Measurements from ENCODE around the gene ADARB2. TPM values are rescaled to one million over a fixed set of nuclear protein-coding genes. Genes with fewer than 3 reads are reported as not detected.

Gene ADARB2
- total and polyA plus RNA-seq, 5 donors = 0.53 to 1.6 (median 0.59) TPM

DNA sequence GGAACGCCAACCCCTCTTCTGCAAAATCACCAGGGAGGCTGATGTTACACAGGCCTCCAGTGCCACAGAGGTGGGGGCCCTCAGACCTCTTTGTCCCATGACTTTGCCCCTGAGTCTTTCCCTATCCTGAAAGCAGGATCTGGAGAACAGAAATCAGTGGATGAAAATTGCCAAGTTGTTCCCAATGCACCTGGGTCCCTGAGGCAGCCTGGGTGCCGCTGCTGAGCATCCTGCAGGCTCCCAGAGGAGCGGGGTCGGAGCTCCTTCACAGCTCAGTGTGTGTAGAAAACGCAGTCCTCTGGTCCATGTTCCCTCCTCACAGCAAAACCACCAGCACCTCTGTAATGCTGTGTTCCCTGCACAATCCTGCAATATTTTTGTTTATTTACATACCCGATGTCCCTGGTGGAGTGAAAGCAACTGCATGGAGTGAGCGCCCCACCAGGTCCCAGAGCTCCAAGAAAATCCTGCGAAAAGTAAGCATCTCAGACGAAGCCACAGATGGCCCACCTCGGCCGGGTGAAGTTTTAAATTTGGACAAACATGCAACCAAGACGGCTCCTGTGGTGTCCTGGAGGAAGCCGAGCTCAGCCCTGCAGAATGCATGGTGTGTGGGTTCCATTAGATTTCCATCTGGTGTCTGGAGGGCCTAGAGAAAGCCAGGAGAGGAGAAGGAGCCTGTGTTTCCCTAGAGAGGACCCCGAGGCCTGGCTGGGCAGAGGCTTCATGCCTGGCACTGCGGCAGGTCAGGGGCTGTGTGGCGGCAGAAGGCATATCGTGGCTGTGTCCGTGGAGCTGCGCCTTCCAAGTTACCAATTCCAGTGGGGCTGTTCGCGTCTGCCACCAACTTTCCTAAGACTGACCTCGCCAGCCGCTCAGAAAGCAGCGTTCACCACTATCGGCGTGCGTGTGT, 445.9 kb downstream of the ADARB2 start:
- Histone ChIP-seq H3K9me3 (ENCODE audit: control insufficient read depth, low read length) (no peaks in the 10 kb centered on the region), H3K27ac (ENCODE audit: low read length) (no peak overlapping the region), H3K4me3 (ENCODE audit: low read length) (no peak overlapping the region), H3K4me1 (ENCODE audit: control insufficient read depth, insufficient read depth, low read length) (no peaks in the 10 kb centered on the region), H3K27me3 (ENCODE audit: control insufficient read depth, insufficient read depth) (no peaks in the 10 kb centered on the region)
- intact Hi-C loops (cut with DNase I) = no loop called here
- DNase-seq (no peak), ATAC-seq (no peak)
- WGBS = 88% methylated on average over 27 of the region's 27 CpGs

DNA sequence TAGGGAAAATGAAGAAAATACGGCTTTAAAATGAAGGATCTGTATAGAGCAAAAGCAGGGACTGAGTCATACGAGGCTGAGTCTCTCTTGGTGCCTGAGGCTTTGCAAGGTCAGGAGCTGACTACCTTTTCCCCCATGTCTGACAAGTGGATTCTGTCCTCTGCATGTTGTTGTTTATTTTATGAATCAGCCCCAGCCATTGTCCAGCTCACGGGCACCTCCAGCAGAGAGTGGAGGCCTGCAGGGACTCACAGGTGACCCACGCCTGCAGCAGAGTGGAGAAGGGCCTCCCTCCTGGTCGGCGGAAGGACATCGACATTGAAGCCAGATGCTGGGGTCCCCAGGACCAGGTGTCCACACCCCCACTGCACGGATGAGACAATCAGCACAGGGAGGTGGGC, 447.3 kb downstream of the ADARB2 start:
- Histone ChIP-seq H3K9me3 (ENCODE audit: control insufficient read depth, low read length) (no peaks in the 10 kb centered on the region), H3K4me1 (ENCODE audit: control insufficient read depth, insufficient read depth, low read length) (no peaks in the 10 kb centered on the region), H3K27ac (ENCODE audit: low read length) (no peak overlapping the region), H3K27me3 (ENCODE audit: control insufficient read depth, insufficient read depth) (no peaks in the 10 kb centered on the region), H3K4me3 (ENCODE audit: low read length) (no peak overlapping the region)
- intact Hi-C loops (cut with DNase I) = no loop called here
- 82% methylated on average over 8 of the region's 8 CpGs for WGBS
- ATAC-seq (no peak), DNase-seq (no peak)

DNA sequence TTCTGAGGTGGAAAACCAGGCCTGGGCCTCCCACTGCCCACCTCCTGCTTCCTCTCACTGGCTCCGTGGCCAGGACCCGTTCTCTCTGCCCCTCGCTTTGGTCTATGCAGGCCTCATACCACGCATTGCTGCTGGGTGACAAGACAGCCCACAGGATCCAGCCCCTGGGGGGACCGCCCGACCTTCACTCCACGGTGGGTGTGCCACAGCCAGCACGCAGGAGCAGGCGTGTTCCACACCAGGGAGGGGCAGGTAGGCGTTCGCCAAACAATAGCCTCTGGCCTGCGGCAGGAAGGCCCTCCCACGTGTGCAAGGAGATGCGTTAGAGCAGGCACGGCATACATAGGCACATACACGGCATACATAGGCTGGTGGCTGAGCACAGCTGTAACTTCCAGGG, 447.7 kb downstream of the ADARB2 start:
- no peaks in the 10 kb centered on the region for H3K27me3 ChIP-seq (ENCODE audit: control insufficient read depth, insufficient read depth)
- intact Hi-C loops (cut with DNase I) = no loop called here
- H3K27ac ChIP-seq (ENCODE audit: low read length) = no peak overlapping the region
- H3K4me1 ChIP-seq (ENCODE audit: control insufficient read depth, insufficient read depth, low read length) = no peaks in the 10 kb centered on the region
- WGBS = 74% methylated on average over 16 of the region's 16 CpGs
- ATAC-seq = no peak
- no peaks in the 10 kb centered on the region for H3K9me3 ChIP-seq (ENCODE audit: control insufficient read depth, low read length)
- no peak overlapping the region for H3K4me3 ChIP-seq (ENCODE audit: low read length)
- peak in 1 of 3 donors; percentile 23 for DNase-seq

DNA sequence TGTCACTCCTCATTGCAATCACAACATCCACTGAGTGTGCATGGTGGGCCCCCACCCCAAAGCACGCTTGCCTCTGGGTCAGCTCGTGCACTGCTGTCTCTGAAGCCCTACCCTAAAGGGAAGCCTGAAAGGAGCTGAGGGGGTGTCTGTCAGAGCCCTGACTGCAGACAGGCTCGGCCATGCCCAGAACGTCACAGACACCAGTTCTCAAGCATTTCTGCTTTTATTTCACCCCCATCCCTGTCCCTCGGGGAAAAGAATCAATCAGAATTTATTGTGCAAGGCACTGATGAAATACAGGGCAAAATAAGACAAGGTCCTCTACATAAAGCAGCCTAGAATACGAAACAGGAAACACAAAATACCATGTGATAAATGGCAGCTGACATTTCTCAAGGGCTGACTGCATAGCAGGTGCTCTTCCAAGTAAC, 449.3 kb downstream of the ADARB2 start:
- no peaks in the 10 kb centered on the region for H3K9me3 ChIP-seq (ENCODE audit: control insufficient read depth, low read length)
- WGBS = 32% methylated on average over 6 of the region's 6 CpGs
- ATAC-seq (no peak), DNase-seq (no peak)
- no peak overlapping the region for H3K27ac ChIP-seq (ENCODE audit: low read length)
- intact Hi-C loops (cut with DNase I) = no loop called here
- H3K27me3 ChIP-seq (ENCODE audit: control insufficient read depth, insufficient read depth) = no peaks in the 10 kb centered on the region
- H3K4me3 ChIP-seq (ENCODE audit: low read length) = no peak overlapping the region
- no peaks in the 10 kb centered on the region for H3K4me1 ChIP-seq (ENCODE audit: control insufficient read depth, insufficient read depth, low read length)

DNA sequence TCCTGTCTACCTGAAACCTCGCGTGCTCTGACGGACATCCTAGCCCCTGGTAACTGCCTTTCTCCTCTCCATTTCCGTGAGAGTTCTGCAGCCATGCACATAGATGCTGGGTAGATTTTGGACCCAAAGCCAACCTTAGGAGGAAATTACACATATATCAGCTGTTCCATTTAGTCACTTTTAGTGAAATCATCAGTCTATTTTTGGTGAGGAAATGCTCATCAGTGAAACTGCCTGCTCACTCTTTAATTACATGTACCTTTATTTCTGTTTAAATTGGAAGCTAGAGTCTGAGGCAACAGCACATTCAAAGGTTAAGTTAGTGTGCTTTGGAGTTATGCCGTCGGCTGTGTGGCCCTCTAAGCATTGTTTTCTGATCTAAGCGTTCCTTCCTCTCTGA, 449.8 kb downstream of the ADARB2 start:
- WGBS = 54% methylated on average over 7 of the region's 7 CpGs
- Histone ChIP-seq H3K4me1 (ENCODE audit: control insufficient read depth, insufficient read depth, low read length) (no peaks in the 10 kb centered on the region), H3K27me3 (ENCODE audit: control insufficient read depth, insufficient read depth) (no peaks in the 10 kb centered on the region), H3K27ac (ENCODE audit: low read length) (no peak overlapping the region), H3K9me3 (ENCODE audit: control insufficient read depth, low read length) (no peaks in the 10 kb centered on the region), H3K4me3 (ENCODE audit: low read length) (no peak overlapping the region)
- DNase-seq = no peak
- ATAC-seq = peak in 1 of 2 donors; percentile 81
- intact Hi-C loops (cut with DNase I) = no loop called here

DNA sequence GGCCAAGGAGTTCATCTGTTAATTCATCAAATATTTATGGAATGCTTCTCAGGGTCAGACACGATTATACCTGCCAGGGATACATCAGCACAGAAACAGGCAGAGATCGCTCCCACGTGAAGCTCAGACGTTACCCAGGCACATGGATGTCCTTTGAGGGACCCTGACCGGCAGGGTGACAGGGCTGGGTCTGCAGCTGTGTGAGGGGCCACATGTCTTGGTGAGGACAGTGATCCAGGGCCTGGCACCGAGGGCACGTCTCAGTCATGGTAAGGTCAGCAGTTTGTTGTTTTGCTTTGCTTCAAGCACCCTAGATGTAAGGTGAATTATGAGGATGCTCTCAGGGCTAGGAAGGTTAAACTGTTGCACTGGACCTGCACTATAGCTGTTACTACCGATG, 453.2 kb downstream of the ADARB2 start:
- no peaks in the 10 kb centered on the region for H3K27me3 ChIP-seq (ENCODE audit: control insufficient read depth, insufficient read depth)
- H3K9me3 ChIP-seq (ENCODE audit: control insufficient read depth, low read length) = no peaks in the 10 kb centered on the region
- no peak for ATAC-seq
- no peak overlapping the region for H3K4me3 ChIP-seq (ENCODE audit: low read length)
- intact Hi-C loops (cut with DNase I) = no loop called here
- DNase-seq = no peak
- WGBS = 81% methylated on average over 8 of the region's 8 CpGs
- H3K27ac ChIP-seq (ENCODE audit: low read length) = no peak overlapping the region
- H3K4me1 ChIP-seq (ENCODE audit: control insufficient read depth, insufficient read depth, low read length) = no peaks in the 10 kb centered on the region

DNA sequence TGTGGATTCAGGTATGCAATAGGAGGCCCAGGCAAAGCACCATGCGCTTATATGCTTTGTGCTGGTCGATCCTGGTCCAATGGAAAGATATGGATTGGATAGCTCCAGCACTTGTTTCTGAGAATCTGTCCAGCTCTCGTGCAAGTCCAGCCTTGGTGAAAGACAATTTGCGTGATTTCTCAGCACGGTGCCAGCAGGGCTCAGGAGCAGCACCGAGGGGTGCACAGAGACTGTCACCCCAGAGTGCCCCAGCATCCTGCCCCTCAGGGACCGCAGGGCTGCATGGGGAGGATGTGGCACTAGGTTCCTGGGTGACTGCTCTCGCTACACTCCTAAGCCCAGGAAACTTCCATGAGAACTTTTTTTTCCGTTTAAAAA, 455.9 kb downstream of the ADARB2 start:
- WGBS = 81% methylated on average over 9 of the region's 9 CpGs
- intact Hi-C loops (cut with DNase I) = no loop called here
- H3K9me3 ChIP-seq (ENCODE audit: control insufficient read depth, low read length) = no peaks in the 10 kb centered on the region
- no peaks in the 10 kb centered on the region for H3K27me3 ChIP-seq (ENCODE audit: control insufficient read depth, insufficient read depth)
- no peak overlapping the region for H3K4me3 ChIP-seq (ENCODE audit: low read length)
- no peak overlapping the region for H3K27ac ChIP-seq (ENCODE audit: low read length)
- H3K4me1 ChIP-seq (ENCODE audit: control insufficient read depth, insufficient read depth, low read length) = no peaks in the 10 kb centered on the region
- ATAC-seq (no peak), DNase-seq (no peak)

DNA sequence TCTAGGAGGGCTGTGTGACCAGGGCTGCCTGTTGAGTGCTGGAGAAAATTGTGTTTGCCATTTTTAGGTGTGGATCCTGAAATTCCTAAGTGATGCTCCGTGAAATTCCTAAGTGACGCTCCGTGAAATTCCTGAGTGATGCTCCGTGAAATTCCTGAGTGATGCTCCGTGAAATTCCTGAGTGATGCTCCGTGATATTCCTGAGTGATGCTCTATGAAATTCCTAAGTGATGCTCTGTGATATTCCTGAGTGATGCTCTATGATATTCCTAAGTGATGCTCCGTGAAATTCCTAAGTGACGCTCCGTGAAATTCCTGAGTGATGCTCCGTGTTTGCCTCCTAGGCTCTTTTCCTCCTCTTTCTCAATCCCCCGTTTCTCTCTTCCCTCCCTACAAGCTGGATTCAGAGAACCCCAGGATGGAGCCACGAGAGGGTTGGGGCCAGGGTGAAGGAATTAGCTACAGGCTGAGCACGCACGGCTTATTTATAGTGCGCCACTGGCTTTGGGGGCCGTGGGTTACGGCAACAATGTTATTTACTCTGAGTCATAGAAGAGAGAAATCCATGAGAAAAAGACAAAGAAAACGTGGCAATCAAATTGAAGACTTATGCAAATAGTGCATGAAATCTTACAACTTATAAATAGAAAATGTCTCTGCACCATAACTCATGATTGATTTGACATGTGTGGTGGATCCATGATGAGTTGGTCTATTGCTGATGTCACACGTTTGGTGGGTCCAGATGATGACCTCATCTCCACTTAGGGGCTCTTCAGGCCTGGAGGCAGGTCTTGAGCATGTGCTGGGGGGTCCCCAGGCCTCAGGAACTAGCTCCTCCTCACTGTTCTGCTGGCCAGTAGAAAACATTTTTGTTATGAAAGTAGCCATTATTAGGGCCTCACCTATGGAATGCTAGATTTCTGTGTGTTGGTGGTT, 456.6 kb downstream of the ADARB2 start:
- Histone ChIP-seq H3K27ac (ENCODE audit: low read length) (no peak overlapping the region), H3K4me3 (ENCODE audit: low read length) (no peak overlapping the region), H3K4me1 (ENCODE audit: control insufficient read depth, insufficient read depth, low read length) (no peaks in the 10 kb centered on the region), H3K27me3 (ENCODE audit: control insufficient read depth, insufficient read depth) (no peaks in the 10 kb centered on the region), H3K9me3 (ENCODE audit: control insufficient read depth, low read length) (no peaks in the 10 kb centered on the region)
- intact Hi-C loops (cut with DNase I) = no loop called here
- ATAC-seq (no peak), DNase-seq (no peak)
- 65% methylated on average over 19 of the region's 19 CpGs for WGBS

DNA sequence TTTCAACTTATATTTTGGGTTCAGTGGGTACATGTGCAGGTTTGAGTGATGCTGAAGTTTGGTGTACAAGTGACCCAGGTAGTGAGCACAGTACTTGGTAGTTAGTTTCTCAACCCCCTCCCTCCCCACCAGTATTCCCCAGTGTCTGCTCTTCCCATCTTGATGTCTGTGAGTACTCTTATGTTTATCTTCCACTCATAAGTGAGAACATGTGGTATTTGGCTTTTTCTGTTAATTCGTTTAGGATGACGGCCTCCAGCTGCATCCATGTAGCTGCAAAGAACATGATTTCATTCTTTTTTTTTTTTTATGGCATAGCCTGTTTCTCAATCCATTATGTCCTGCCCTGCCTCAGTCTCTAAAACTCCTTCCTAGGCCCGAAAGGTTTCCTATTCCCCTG, 459.0 kb downstream of the ADARB2 start:
- DNase-seq = no peak
- Histone ChIP-seq H3K4me1 (ENCODE audit: control insufficient read depth, insufficient read depth, low read length) (no peaks in the 10 kb centered on the region), H3K9me3 (ENCODE audit: control insufficient read depth, low read length) (no peaks in the 10 kb centered on the region), H3K27me3 (ENCODE audit: control insufficient read depth, insufficient read depth) (no peaks in the 10 kb centered on the region), H3K27ac (ENCODE audit: low read length) (no peak overlapping the region), H3K4me3 (ENCODE audit: low read length) (no peak overlapping the region)
- intact Hi-C loops (cut with DNase I) = no loop called here
- no peak for ATAC-seq
- 55% methylated on average over 3 of the region's 3 CpGs for WGBS

DNA sequence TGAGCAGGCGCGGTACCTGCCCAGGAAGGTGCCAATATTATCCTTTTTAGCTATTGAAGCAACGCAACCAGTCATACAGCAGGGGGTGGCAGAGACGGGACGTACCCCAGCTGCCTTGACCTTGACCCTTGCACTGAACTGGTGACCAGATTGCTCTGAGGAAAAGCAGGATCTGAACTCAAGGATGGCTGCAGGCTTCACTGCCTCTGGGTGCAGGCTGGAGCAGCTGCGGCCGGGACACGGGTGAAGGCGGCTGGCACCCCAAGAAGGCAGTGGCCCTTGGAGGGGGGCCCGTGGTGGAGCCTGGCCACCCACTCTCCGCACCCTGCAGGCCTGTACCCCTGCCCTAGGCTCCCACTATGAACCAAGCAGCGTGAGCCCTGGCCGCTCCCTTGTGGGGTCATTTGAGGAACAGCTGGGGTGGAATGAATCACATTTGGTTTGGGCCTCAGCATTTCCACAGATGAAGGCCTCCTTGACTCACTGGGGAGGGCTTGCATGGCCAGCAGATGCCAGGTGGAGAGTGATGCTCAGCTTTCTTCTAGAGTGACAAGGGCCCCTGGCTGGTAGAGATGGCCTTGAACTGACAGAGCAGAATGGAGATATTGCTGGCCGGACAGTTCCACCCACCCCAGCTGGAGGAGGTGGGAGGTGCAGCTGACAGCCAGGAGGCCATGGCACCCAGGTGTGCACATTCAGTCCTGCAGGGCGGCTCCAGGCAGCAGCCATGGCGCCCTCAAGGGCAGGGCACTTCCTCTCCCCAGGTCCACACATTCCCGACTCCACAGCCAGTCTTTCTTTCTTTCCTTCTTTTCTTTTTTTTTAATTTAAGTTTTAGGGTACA, 462.4 kb downstream of the ADARB2 start:
- 90% methylated on average over 17 of the region's 17 CpGs for WGBS
- DNase-seq = no peak

More for the DNA sequence above, 462.4 kb downstream of the ADARB2 start:
- H3K27me3 ChIP-seq (ENCODE audit: control insufficient read depth, insufficient read depth) = no peaks in the 10 kb centered on the region
- ATAC-seq = no peak
- H3K4me3 ChIP-seq (ENCODE audit: low read length) = no peak overlapping the region
- H3K4me1 ChIP-seq (ENCODE audit: control insufficient read depth, insufficient read depth, low read length) = no peaks in the 10 kb centered on the region
- intact Hi-C loops (cut with DNase I) = no loop called here
- H3K27ac ChIP-seq (ENCODE audit: low read length) = no peak overlapping the region
- H3K9me3 ChIP-seq (ENCODE audit: control insufficient read depth, low read length) = no peaks in the 10 kb centered on the region
